ENCODE results near the gene PRPSAP2.

DNA sequence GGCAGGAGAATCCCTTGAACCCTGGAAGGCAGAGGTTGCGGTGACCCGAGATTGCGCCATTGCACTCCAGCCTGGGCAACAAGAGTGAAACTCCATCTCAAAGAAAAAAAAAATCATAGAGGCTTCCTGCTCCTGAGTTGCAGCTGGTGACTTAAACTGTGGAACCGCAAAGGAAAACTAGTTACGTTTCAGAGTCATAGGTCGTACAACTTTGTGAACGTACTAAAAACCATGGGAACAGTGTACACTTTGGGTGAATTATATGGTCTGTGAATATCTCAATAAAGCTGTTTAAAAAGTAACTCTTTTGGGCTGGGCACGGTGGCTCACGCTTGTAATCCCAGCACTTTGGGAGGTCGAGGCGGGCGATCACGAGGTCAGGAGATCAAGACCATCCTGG lies 117.7 kb downstream of the PRPSAP2 start:
- TF ChIP-seq, protein P1, sequence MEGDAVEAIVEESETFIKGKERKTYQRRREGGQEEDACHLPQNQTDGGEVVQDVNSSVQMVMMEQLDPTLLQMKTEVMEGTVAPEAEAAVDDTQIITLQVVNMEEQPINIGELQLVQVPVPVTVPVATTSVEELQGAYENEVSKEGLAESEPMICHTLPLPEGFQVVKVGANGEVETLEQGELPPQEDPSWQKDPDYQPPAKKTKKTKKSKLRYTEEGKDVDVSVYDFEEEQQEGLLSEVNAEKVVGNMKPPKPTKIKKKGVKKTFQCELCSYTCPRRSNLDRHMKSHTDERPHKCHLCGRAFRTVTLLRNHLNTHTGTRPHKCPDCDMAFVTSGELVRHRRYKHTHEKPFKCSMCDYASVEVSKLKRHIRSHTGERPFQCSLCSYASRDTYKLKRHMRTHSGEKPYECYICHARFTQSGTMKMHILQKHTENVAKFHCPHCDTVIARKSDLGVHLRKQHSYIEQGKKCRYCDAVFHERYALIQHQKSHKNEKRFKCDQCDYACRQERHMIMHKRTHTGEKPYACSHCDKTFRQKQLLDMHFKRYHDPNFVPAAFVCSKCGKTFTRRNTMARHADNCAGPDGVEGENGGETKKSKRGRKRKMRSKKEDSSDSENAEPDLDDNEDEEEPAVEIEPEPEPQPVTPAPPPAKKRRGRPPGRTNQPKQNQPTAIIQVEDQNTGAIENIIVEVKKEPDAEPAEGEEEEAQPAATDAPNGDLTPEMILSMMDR (IDR thresholded peaks at IDR 0.05; ENCODE audit: low read depth, low read length): no peak
- no peak for TF ChIP-seq EZH2phosphoT487 (IDR thresholded peaks at IDR 0.05; ENCODE audit: low read depth)

All from OCI-LY3 (cell line).